Adrenal gland (tissue), 5 donors: Measurements from ENCODE around the gene CDKL2.
"Not testable (repeated sequence)": the region's sequence is repeated elsewhere in the genome, so short reads cannot be mapped to it uniquely, and the experiment has no call there.

Experiments
- POLR2A ChIP-seq, 2 donors: fragments of 450-650 bp; IDR thresholded peaks; one replicate each; pipeline ENCODE4 v1.6.1; 2017; ENCODE audit warnings: antibody characterized with exemption in 2 of 2, mild to moderate bottlenecking in 2 of 2, moderate library complexity in 1 of 2
- TF ChIP-seq, protein P1 (sequence below), 6 experiments: fragments of 450-650 bp in 4 of 6; fragments of 200-600 bp in 2 of 6; sonication (generic) in 1 of 6; IDR thresholded peaks; 1 replicate in 5 of 6; 2 replicates in 1 of 6; pipeline versions ENCODE4 v1.5.1 to v1.8.0; 2016 to 2021; ENCODE audit warnings: antibody characterized with exemption in 6 of 6, mild to moderate bottlenecking in 2 of 6, moderate library complexity in 1 of 6
- donor health status: DM: no; HTN: no; CAD: no.

DNA sequence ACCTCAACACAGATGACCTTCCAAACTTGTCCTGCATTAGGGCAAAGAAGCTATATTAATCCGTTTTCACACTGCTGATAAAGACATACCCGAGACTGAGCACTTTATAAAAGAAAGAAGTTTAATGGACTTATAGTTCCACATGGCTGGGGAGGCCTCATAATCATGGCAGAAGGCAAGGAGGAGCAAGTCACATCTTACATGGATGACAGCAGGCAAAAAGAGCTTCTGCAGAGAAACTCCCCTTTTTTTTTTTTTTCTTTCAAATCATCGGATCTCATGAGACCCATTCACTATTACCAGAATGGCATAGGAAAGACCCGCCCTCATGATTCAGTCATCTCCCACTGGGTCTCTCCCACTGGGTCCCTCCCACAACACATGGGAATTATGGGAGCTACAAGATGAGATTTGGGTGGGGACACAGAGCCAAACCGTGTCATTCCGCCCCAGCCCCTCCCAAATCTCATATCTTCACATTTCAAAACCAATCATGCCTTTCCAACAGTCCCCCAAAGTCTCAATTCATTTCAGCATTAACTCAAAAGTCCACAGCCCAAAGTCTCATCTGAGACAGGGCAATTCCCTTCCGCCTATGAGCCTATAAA, 98.7 kb downstream of the CDKL2 start:
- not testable (repeated sequence) for TF ChIP-seq POLR2A (IDR thresholded peaks at IDR 0.05)
- TF ChIP-seq, protein P1, sequence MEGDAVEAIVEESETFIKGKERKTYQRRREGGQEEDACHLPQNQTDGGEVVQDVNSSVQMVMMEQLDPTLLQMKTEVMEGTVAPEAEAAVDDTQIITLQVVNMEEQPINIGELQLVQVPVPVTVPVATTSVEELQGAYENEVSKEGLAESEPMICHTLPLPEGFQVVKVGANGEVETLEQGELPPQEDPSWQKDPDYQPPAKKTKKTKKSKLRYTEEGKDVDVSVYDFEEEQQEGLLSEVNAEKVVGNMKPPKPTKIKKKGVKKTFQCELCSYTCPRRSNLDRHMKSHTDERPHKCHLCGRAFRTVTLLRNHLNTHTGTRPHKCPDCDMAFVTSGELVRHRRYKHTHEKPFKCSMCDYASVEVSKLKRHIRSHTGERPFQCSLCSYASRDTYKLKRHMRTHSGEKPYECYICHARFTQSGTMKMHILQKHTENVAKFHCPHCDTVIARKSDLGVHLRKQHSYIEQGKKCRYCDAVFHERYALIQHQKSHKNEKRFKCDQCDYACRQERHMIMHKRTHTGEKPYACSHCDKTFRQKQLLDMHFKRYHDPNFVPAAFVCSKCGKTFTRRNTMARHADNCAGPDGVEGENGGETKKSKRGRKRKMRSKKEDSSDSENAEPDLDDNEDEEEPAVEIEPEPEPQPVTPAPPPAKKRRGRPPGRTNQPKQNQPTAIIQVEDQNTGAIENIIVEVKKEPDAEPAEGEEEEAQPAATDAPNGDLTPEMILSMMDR (IDR thresholded peaks at IDR 0.05): not testable (repeated sequence)
